Bronchial epithelial cell (primary cell): Measurements from ENCODE around the gene BICC1. TPM values are rescaled to one million over a fixed set of nuclear protein-coding genes. Genes with fewer than 3 reads are reported as not detected.

ENCODE experiments used
- DNase-seq: peaks from one replicate; pipeline ENCODE4 v3.0.0-alpha.2; 2010; ENCODE audit warnings: low read depth
- FAIRE-seq: peaks from 2 replicates; lab custom pipeline; 2011; peaks lifted over from hg19 to GRCh38; lab: Jason Lieb, UNC
- H3K27me3 ChIP-seq: 2 replicates; pipeline ENCODE4 v1.5.1; 2011; ENCODE audit warnings: low read length; ENCODE audit not compliant: control insufficient read depth, insufficient read depth
- H3K36me3 ChIP-seq: 2 replicates; pipeline ENCODE4 v1.5.1; 2011; ENCODE audit warnings: low read length; ENCODE audit not compliant: control insufficient read depth, insufficient read depth
- H3K4me3 ChIP-seq: 2 replicates; pipeline ENCODE4 v1.5.1; 2011; ENCODE audit warnings: mild to moderate bottlenecking, low read depth, low read length, control low read depth
- total RNA-seq: library from RNA; depleted of rRNA; stranded (reverse); fragments of >200 nt; gene quantifications from 2 replicates; pipeline ENCODE4 v1.2.1, GENCODE V29; 2014
- TF ChIP-seq, protein P1 (sequence below): IDR thresholded peaks from 2 replicates; pipeline ENCODE4 v1.5.1; 2011; ENCODE audit warnings: mild to moderate bottlenecking, moderate library complexity, low read length, control low read depth, inconsistent platforms; ENCODE audit not compliant: insufficient read depth, severe bottlenecking

Gene BICC1
- total RNA-seq, 1 donor from 2014 or later = 1.1 TPM

DNA sequence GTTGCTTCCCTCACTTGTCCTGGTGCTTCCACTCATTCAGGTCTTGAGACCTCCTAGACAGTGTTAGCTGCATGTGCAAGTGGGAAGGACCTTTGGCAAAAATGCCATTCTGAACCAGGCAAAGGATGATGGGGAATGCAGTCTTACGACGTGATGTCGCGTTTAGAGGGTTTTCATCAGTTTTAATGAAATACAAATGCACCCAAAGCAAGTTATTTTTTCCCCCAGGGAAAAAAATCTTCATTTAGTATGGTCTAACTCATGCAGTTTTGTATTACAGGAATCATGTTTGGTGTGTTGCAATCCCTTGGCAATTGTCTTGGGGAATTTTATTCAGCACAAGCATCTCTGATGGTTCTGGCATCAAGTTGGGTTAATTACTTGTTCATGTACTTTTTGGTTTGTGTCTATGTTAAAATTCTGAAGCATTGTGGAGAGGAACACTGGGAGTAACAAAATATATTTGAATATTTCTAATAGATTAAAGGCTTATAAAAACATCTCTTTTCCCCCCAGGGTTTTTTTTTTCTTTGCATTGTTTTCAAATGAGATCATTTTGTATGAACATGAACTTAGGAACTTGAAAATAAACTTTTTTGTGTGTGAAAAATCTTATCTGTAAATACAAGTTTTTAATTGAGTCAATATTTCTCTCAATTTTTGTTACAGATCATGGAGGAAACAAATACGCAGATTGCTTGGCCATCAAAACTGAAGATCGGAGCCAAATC lies 188.9 kb downstream of the BICC1 start:
- TF ChIP-seq, protein P1, sequence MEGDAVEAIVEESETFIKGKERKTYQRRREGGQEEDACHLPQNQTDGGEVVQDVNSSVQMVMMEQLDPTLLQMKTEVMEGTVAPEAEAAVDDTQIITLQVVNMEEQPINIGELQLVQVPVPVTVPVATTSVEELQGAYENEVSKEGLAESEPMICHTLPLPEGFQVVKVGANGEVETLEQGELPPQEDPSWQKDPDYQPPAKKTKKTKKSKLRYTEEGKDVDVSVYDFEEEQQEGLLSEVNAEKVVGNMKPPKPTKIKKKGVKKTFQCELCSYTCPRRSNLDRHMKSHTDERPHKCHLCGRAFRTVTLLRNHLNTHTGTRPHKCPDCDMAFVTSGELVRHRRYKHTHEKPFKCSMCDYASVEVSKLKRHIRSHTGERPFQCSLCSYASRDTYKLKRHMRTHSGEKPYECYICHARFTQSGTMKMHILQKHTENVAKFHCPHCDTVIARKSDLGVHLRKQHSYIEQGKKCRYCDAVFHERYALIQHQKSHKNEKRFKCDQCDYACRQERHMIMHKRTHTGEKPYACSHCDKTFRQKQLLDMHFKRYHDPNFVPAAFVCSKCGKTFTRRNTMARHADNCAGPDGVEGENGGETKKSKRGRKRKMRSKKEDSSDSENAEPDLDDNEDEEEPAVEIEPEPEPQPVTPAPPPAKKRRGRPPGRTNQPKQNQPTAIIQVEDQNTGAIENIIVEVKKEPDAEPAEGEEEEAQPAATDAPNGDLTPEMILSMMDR = no peak
- Histone ChIP-seq H3K36me3 (no peaks in the 10 kb centered on the region), H3K27me3 (no peaks in the 10 kb centered on the region), H3K4me3 (no peak overlapping the region)
- no peak for FAIRE-seq
- peak; percentile 66 for DNase-seq

DNA sequence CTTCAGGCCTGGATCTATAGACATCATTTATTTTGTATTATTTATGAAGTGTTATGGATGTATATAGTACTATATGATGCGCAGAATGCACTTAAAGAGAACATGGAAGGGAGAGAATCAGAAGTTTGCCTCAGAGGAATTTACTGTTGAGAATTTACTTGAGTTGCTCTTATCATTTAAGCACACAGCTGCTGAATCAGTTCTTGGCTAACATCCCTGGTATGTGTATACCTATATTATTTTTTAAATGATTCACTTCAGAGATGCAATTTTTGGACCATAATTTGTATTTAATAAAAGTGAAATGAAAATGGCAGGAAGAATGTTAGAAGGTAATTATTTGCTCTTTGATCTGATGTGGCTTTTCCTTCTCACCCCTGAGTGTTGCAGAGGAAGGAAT lies 191.6 kb downstream of the BICC1 start:
- Histone ChIP-seq H3K4me3 (no peak overlapping the region), H3K36me3 (no peaks in the 10 kb centered on the region), H3K27me3 (no peaks in the 10 kb centered on the region)
- FAIRE-seq = no peak
- TF ChIP-seq, protein P1 = no peak
- DNase-seq = peak; percentile 37

DNA sequence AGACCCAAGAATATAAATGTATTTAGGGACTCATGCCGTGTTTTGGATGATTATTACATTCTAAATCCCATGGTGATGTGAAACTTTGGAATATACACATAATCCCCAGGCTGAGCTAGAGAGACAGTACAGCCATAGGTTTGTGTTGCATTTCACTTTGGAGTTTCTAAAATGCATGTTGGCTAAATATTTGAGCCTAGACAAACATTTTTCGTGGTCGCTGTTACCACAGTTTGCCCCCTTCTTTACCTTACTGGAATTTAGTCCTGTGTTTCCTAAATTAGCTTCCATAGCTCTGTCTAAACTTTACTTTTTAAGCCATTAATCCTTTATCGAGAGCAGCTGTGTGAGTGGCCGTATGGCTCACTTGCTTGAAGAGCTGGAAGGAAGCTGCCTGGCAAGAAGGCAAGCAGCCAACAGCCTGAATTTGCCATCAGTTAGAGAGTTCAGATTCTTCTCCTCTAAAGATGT lies 192.0 kb downstream of the BICC1 start:
- H3K36me3 ChIP-seq = no peaks in the 10 kb centered on the region
- no peak for DNase-seq
- FAIRE-seq = no peak
- H3K4me3 ChIP-seq = no peak overlapping the region
- TF ChIP-seq, protein P1 = no peak
- no peaks in the 10 kb centered on the region for H3K27me3 ChIP-seq

DNA sequence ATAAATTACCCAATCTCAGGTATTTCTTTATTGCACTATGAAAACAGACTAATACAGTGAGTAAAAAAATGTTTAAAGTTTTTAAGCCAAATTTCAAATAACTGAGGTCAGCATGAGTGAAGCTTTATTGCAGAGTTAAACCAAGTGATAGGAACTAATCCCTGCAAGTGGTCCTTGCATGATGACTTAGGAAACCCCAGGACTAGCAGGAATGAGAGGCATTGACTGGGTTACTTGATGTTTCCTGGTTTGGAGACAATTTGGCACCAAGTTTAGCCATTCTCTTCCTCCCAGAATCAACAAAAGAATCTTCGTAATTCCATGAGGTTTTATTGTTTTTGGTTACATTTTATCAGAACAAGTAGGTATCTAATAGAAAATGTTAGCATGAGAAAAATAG lies 194.2 kb downstream of the BICC1 start:
- Histone ChIP-seq H3K36me3 (no peaks in the 10 kb centered on the region), H3K27me3 (no peaks in the 10 kb centered on the region), H3K4me3 (no peak overlapping the region)
- DNase-seq = no peak
- FAIRE-seq = no peak
- TF ChIP-seq, protein P1 = no peak

DNA sequence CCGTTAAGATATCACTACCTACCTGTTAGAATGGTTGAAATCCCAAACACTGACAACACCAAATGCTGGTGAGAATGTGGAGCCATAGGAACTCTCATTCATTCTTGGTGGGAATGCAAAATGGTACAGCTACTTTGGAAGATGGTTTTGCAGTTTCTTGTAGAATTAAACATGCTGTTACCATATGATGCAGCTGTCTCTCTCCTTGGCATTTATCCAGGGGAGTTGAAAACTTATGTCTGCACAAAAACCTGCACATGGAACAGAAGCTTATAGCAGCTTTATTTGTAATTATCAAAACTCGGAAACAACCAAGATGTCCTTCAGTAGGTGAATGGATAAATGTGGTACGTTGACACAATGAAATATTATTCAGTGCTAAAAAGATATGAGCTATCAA lies 199.5 kb downstream of the BICC1 start:
- H3K36me3 ChIP-seq = no peaks in the 10 kb centered on the region
- TF ChIP-seq, protein P1 = no peak
- DNase-seq (no peak), FAIRE-seq (no peak)
- no peaks in the 10 kb centered on the region for H3K27me3 ChIP-seq
- H3K4me3 ChIP-seq = no peak overlapping the region
